ENCODE data around the gene FOXN3.

The FOXN3 gene

DNA sequence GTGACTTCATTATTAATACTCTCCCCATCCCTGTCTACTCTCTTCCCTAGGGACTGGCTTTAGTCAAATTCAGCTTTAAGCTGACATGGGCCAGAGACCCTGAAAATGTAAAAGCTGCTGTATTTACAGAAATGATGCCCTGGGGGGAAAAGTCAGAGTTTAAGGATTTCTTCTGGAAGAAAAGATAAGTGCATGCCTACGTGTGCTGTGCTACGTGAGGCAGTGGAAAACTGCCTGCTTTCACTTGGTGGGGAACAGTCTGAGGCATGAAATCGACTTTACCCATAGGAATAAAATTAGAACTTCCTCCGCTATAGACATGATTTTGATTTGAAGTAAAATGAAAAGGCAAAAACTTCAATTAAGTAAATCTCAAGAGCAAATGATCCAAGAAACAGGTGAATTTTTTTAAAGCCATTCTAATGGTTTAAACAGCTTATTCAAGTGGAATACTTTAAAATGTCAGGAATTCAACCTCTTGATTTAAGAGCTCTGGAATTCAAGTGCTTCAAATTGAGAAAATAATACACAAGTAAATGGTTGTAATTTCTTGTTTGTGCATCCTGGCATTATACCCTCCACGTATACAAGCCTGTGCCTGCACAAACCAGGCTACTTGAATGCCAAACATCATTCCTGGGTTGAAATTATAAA lies 168.5 kb downstream of the FOXN3 start:
- DNase-seq: no peak

DNA sequence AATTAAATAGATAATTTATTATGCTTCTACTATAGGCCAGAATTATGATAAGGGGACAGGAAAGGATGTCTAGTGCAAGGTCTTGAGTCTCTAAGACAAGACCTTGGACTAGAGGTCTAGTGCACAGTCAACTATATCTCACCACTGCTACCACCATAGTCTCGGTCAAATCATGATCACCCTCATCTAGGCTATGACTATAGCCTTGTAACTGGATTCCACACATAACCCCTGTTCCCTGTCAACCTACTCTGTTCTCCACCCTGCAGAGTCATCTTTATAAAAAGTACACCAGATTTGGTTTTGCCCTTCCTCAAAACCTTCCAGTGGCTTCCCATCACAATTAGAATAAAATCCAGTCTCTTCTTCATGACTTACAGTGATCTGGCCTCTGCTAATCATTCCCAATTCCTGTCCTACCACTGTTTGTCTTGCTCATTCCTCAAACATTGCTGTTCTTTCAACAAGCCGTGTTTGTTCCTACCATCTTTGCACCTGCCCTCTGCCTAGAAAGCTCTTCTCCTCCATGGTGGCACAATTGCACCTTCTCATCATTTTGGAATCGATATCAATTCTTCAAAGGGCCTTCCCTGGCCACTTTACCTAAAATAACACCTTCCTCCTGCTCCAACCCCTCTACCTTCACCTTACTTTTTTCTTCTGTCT lies 169.4 kb downstream of the FOXN3 start:
- no peak for DNase-seq

DNA sequence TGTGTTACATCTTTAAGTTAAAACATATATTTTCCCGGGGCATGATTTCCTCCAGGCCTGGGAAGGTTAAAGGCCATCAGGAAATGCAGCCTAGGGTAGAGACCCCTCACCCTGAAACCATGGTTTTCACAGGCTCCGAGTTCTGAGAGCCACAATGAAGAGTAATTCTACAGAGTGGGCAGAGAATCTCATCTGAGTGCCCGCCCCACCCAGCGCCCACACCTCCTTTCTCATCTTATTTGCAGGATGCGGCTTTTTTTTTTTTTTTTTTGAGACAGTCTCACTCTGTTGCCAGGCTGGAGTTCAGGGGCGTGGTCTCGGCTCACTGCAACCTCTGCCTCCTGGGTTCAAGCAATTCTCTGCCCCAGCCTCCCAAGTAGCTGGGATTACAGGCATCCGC lies 170.7 kb downstream of the FOXN3 start:
- DNase-seq: no peak

DNA sequence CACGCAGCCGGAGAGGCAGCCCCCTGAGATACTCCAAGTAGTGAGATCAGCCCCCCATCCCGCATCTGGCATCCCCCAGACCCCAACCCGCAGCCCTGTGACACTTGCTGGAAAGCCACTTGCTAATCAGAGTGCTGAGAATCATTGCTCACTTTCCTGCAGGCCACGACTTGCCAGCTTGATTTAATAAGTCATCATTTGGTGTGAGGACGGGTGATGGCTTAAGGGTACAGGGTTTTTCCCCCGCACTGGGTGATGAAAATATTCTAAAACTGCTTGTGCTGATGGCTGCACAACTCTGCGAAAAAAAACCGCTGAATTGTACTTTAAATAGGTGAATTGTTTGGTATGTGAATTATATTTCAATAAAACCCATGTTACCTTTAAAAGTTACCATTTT lies 171.2 kb downstream of the FOXN3 start:
- DNase-seq: no peak

- no peak for DNase-seq
Observed at GRCh38 chr14:89244720-89245119, 172.3 kb downstream of the FOXN3 start.

GRCh38 chr14:89243741-89244140 lies 173.3 kb downstream of the FOXN3 start:
- DNase-seq: no peak

- DNase-seq: no peak
Observed at GRCh38 chr14:89243286-89243685, 173.7 kb downstream of the FOXN3 start.

DNA sequence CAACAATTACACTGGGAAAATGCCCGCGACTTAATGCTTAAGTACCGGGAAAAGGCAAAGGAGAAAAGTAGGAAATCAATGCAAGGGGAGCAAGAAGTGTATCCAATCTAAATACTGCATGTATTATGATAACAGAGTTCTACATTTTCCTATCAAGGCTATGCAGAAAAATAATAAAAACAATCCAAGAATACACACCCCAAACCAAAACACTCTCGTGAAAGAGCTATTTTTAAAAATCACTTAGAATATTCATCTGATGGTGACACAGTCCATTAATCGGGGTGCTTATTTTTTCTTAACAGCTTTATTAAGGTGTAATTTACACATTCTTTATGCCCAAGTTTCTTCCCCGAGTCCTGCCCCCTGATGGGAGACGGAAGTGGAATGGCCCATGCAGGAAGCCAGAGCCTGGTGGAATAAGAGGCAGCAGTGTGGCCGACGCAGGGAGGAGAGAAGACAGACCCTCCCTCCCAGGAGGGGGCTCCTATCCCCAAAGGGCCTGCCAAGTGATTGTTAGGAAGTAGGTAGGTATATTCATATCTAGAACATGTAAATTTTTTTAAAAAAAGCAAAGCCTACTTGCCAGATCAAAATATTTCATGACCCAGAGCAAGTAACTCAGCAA lies 174.3 kb downstream of the FOXN3 start:
- DNase-seq: no peak

DNA sequence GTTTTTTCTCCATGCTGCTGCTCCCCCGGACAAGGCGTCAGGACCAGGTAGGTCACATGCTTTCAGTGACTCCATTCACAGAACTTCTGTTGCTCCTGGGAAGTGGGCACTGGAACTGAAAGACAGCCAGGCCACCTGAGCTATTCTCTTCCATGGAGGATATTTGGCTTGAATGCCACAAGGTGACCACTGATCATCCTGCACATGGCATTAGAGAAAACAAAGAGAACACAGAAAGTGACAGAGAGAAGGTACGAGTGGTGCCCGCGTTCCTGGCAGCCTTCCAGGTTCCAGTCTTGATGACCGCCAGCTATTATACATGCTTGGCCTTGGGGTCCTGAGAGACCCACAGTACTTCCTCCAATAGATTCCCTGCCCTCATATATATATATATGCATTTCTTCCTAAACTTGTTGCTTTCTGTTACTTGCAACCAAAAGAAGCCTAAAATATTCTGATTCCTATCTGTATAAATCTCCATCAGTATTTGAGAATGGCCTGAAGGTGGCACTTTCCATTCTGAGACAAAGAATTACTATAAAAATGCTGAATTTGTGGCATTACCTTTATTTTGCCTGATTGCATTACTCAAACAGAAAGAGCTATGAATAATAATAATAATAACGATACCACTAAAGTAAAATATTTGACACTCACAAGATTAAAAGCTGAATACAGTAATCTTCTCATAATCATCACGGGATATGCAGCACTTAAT lies 174.9 kb downstream of the FOXN3 start:
- no peak for DNase-seq

- DNase-seq: no peak
Observed at GRCh38 chr14:89241257-89241656, 175.8 kb downstream of the FOXN3 start.

DNA sequence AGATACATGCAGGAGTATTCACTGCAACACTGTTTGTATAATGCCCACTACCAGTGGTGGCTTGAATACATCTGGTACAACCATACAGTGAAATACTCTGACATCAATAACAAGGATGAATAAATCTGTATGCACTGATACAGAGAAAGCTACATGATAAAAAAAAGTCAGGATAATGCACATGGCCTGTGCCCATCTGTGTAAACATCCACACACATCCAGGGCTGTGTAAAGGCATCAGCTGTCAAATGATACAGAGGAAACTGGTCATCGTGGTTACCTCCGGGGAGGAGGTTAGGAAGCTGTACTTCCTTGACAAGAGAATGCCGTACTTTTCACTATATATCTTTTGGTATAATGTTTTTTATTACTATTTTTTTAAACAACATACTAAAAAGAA lies 176.6 kb downstream of the FOXN3 start:
- DNase-seq: no peak

DNA sequence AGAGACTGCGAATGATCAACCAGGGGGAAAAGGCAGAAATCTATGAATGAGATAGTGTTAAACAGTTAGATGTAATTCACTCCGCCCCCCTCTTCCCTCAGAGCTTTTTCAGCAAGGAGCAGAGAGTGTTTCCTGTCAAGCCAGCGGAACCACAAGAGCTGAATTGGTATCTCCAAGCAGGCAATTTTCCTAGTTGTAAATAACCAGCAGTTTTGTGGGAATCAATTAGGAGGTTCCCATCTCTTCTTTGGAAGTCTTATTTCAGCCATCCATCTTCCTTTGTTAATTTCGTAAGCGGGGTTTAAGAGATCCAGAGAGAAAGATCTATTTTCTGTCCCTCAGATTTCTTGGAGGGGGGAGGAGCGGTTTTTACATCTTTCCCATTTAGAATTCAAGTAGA lies 178.0 kb downstream of the FOXN3 start:
- no peak for DNase-seq

DNA sequence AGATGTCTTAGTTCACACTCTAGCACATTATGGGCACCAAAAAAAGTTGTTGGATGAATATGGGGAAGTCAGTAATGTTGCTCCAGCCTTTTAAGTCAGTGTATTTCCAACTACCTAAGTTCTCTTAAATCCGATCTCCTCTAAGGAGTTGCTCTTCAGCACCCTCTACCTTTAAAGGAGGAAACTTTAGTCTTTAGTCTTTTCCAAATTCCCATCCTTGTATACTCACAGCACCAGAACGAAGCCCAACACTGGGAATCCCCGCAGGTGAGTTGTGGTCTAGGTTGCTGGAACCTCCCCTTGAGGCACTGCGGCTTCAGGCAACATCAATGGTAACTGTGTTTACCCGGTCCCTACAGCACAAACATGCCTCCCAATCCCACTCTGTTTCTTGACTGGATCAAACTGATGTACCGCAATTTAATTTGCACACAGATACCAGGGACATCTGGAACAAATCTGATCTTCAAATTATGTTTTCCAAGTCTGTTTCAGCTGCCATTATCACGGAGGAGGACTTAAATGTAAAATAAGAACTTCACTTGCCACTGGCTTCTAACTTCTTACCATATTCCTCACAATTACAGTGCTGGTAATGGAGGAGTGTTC lies 179.0 kb downstream of the FOXN3 start:
- no peak for DNase-seq

DNA sequence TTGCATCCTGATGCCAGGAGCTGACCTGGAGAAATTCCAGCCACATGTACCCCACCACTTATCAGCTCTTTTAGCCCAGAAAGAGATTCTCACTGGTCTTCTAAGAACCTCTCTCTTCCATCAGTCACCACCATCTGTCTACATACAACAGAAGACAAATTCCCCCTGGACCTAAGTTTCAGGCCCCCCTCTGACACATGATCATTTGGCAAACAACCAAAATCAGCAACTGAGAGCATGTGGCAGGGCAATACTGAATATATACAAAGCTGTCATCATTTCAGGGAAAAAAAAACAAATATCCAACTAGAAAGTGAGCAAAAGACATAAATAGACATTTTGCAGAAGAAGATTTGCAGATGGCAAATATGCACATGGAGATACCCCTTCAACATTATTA lies 180.2 kb downstream of the FOXN3 start:
- no peak for DNase-seq

DNA sequence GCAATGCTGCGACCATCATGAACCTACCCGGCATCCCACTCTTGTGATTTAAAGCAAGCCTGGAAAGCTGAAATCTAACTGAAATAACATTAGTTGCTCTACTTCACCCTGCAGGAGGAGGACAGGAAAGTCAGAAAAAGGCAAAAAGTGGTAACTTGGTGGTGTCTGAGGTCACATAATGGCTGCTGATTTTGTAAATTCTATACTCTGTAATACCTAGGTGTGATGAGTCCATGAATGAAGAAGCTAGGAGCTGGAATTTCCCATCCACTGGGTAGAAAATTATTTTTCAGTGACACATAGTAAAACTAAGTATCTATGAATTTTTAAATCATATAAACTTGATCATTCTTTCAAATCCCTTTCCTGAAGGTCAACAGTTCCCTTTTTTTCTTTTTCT lies 183.8 kb downstream of the FOXN3 start:
- DNase-seq: no peak

DNA sequence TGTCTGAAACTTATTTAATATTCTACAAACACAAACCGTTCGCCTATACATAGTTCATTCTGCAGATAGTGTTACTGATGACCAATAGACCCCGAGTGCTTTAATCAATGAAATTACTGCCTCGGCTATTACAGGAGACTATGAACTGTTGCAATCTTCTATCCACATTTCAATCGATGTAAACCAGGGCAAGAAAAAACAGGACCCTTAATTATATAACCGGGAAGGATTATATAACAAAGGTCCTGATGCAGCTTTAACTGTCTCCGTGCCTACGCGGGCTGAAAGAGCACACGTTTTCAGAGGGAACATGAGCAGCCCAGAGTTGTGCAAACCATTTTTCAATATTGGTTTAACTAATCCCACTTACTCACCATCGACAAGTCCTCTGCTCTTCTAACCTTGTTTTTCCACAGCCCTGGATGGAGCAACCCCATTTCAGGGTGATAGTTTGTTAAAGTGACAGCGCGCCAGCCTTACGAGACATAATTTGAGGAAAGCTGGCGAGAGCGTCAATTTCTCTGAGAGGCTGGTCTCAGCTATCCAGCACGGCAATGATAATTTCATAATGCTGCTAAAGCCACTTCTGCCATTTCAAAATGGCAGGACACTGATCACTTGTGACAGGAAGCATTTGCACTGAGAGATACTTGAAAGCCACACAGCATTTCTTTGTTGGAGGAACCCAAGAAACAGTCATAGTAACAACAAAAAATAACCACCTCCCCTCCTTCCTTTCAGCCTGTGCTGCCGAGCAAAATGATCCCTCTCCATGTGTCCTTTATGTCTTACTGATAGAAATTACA lies 184.6 kb downstream of the FOXN3 start:
- no peak for DNase-seq

DNA sequence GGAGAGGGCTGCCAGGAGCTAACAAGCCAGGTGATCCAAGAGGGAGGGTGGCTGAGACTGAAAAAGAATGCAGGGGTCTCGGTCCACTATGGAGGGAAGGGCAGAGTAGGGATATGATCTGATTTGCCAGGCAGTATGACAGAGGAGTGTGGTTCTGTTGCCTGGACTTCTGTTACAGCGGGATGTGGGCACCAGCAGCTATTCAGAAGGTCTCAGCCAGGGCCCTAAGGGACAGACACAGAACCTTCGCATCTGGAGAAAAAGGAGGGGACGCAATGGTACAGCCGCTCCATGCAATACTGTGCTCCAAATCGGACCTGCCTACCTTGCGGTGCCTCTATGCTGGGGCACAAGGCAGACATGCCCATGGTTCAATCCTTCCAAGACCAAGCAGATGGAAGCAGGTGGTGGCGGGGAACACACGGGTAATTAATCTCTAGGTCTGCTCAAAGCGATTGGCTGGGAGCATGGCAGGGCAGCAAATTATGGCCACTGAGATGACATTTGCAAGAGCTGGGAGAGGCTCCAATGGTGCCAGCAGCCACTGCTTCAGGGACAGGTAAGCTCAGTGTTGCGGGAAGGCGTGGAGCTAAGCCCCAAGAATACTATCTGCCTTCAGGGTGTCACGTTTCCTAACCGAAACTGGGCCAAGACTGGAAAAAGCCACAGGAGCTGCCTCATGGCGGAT lies 185.5 kb downstream of the FOXN3 start:
- DNase-seq: no peak

DNA sequence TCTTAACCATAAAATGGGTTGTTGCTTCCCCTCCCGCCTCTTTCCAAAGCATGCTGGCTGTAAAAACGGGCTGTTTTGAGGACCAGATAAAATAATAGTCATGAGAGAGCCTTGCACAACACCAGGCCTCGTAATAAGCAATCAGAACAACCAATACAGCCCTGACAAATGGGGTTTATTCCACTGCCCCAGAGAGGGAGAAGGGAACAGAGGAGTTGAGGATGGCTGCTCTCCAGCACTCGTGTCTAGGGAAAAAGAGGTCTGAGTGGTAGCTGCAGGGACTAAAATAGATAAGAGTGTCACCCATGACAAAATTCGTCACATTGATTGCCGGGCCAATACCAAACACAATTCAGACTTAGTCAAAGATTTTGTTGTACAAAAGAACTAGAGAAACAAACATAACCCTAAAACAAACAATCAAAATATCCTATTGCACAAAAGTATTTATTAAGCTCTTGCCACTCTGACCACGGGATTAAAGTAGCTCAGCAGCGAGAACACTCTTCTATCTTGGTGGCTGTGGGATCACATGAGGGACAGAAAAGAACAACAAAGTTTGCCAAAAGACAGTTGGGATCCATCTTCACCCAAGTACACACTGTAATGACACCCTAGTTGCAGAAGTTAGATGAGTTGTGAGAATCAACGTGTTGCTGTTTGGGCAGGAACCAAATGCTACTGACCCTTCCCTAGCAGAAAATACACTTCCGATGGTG lies 188.0 kb downstream of the FOXN3 start:
- DNase-seq: no peak

DNA sequence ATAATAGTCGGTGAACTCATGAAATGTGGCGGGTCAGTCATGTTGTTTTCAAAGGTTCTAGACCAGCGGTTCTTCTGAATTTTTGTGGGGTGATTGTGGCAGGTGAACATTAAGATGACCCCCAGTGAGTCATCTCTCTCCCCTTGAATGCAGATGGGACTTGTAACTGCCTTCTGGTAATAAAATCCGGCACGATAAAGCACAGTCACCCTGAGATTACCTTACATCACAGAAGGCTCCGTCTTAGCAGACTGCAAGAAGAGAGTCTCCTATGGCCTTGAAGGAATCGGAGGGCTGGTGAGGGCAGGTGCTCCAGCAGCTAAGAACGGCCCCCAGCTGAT lies 189.6 kb downstream of the FOXN3 start:
- DNase-seq: no peak

DNA sequence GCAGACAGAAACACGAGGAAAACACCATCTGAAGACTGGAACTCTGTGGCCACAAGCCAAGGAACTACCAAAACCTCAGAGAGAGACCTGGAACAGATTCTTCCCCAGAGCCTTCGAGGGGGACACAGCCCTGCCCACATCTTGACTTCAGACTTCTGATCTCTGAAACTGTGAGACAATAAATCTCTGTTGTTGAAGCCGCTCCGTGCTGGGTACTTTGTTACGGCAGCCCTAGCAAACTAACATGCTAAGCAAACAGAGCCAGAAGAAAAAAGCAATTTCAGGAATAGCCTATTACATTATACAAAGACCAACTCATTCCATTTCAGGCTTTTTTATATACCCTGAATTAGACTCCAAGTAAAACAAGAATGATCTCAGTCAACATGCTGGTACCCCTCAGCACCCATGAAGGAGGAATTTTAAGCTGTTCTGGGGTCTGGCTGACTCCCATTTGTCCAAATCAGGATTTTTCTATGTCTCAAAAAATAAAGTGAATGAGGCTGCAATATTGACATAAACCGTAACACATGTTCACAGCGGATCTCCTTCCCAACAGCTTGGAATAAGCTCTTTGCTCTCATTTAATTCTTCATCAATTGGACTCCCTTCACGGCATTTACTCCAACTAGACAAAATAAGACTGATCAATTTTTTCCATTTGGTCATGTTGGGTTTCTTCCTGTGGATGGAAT lies 190.1 kb downstream of the FOXN3 start:
- DNase-seq: no peak

GRCh38 chr14:89225607-89226006 lies 191.4 kb downstream of the FOXN3 start:
- DNase-seq: no peak

All from NCI-H526 (cell line).